ENCODE measurements around the gene FDPS.
A peak's percentile ranks its signal among the peaks of the same experiment; 100 is the strongest.

Gene FDPS

GRCh38 chr1:155308493-155309422 is at the start of gene FDPS:
Gene FDPS, plus strand, starts transcription at chr1:155308866. Its CDS starts 924 bp downstream, at chr1:155309790.
- peak; percentile 94 for DNase-seq (ENCODE audit: low read depth)

- no peak for DNase-seq (ENCODE audit: low read depth)
Measured at GRCh38 chr1:155260276-155260675, 48.4 kb upstream of the FDPS start.

GRCh38 chr1:155261493-155261851 is 47.2 kb upstream of the FDPS start:
- no peak for DNase-seq (ENCODE audit: low read depth)

GRCh38 chr1:155261852-155262673 is 46.6 kb upstream of the FDPS start, which contains the start of gene SCAMP3:
Gene SCAMP3, minus strand, starts transcription at chr1:155262360. Its CDS starts 209 bp downstream, at chr1:155262151.
- DNase-seq (ENCODE audit: low read depth) = peak; percentile 82

DNA sequence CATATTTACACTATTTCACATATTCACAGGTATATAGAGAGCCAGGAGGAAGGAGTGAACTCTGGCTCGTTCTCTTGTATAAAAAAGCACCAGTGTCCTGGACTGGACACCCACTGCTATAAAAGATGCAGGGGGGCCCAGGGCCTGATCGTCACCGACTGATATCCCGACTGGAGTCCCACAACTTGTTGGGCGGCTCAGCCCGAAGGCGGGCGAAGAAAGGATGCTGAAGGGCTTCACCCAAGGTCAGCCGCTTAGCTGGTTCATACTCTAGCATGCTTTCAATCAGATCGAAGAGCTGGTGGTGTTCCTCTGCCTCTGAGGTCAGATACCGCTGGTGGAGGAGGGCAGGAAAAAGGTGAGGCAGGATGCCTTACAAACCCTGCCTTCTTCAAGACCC is 45.6 kb upstream of the FDPS start:
- DNase-seq (ENCODE audit: low read depth) = no peak

DNA sequence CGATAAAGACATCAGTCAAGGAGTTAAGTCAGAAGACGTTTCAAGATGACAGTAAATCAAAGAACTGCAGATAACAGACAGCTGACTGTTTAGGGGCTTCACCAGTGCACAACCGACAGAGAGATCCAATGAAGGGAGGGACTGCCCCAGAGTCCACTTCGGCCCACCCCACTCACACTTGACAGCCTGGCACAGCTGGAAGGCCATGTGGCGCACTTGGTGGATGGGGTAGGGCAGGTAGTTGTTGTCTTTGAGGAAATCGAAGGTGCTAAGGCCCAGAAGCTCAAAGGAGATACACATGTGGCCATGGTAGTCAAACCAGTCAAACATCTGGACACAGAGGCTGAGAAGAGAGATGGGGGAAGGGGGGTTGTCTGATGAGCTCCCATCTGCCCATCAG is 42.1 kb upstream of the FDPS start:
- no peak for DNase-seq (ENCODE audit: low read depth)

GRCh38 chr1:155267373-155267772 is 41.3 kb upstream of the FDPS start:
- DNase-seq (ENCODE audit: low read depth) = no peak

DNA sequence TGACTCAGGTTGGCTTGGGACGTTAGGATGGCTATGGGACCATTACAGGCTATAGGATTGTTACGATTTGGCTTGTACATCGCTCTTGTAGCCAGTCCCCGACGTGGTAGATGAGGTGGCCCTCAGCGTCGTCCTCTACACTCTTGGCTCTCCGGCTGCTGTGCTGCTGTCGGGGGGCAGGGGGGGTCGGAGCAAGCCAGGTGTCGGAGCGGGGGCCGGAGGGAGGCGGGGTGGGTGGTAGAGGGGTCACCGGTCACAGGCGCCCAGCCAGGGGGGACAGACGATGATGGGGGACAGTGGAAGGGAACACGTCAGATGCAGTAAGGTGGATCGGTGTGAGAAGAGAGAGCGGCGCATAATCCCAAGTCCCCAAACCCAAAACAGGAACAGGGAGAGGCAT is 40.0 kb upstream of the FDPS start:
- DNase-seq (ENCODE audit: low read depth) = no peak

GRCh38 chr1:155269381-155269780 is 39.3 kb upstream of the FDPS start:
- no peak for DNase-seq (ENCODE audit: low read depth)

DNA sequence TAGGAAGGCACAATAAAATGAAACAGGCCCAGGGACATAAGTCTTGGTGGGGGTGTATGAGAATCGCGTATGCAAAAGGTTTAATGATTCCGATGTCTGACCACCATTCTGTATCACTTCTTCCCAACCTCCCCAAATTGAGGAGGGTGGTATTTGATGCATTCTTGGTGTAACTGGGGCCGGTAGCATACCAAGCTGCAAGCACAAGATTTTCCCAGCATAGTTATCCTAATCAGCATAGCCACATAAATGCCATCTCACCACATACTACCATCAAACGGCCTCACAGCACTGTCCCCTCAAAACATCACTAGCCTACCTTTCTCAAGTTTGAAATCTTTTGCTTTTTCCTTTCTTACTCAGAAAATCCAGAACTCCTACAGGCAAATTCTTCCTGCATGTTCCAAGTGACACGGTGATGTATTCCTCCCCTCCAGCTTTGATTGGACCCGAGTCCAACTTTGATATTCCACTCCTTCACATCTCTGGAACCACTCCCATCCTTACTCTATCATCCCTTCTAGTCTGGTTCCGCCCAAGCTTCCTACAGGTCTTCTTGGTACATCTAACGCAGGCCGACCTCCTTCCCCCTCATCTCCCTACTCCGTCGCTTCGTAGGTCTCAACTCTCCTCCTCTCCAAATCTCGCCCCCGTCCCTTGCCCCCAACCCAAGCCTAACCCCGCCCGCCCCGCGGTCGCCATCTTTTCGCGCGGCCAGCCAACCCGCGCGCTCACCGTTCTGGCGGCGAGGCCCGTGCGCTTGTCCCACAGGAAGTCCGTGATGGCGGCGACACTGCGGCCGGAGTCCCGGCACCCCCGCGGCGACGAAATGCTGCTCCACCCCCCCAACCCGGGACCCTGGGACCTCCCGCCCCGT is 36.0 kb upstream of the FDPS start:
- no peak for DNase-seq (ENCODE audit: low read depth)

DNA sequence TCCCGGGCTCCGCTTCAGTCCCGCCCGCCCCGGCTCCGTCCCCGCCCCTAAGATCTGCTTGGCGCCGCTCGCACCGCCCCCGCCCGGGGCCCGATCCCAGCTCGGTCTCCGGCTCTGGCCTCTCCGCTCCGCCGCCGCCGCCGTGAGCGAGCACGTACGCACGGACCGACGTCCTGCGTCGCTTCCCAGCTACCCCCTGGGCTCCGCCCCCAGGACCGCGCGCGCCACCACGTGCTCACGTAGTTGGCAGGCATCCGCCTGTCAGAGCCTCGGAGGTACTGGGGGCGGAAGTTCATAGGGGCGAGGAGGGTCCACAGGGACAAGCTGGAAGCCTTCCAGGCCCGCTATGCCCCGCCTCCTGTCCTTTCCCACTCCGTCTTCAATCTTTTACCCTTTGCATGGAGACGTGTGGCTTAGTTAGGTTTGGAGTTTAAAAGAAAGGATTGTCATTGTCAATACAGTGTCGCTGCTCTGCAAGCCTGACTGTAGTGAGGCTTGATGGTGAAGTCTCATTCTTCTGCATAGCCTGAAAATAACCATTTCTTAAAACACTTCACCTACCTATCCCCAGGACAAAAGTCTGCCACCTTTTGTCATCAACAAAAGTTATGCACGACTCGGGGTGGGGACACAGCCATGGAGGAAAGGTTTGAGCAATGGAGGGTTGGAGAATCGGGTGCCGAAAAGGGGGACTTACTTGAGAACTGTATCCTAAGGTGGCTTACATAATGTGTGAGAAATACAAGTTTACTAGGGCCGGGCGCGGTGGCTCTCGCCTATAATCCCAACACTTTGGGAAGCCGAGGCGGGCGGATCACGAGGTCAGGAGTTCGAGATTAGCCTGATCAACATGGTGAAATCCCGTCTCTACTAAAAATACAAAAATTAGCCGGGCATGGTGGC is 35.1 kb upstream of the FDPS start, which contains the start of gene CLK2:
Gene CLK2, minus strand, starts transcription at position 162 of the 903 bp plus-strand sequence. CDS start 2,527 bp downstream, outside the sequence.
- DNase-seq (ENCODE audit: low read depth) = peak; percentile 92

- peak; percentile 79 for DNase-seq (ENCODE audit: low read depth)
Measured at GRCh38 chr1:155277070-155277901, 31.4 kb upstream of the FDPS start, which contains the start of gene HCN3. Gene HCN3, plus strand, starts transcription at chr1:155277463. Its CDS starts 128 bp downstream, at chr1:155277591.

DNA sequence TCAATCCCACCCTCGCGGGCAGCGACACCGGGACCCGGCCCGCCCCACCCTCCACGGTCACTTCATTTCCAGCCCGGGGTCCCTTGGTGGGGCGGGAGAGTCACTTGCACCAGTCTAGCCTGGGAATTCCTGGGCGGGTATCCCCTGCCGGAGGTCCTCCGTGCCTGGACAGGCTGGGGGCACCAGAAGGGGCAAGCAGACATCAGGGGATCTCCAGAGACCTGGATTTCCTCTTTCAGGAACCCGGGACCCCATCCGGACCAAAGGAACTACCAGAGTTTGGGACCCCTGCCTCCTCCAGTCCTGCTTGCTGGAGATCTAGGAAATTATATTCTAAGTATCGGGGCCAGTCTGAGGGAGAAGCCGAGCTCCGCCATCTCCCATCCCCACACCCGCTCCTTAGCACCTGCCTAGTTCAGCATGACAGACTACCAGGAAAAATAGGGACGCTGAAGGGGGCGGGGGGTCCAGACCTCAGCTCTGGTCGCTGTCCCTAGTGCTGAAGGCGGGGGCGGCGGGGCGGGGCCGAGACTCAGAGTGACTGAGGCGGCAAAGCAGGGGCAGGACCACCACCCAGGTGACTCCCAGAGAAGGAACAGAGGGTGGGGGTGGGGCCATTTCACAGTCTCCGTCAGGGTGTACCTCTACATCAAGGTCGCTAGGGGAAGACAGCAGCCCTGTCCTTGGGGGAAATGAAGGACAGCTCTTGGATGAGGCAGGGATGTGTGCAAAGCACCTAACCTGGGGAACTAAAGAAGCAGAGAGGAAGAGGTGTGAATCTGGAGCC is 30.6 kb upstream of the FDPS start:
- peak; percentile 70 for DNase-seq (ENCODE audit: low read depth)

- no peak for DNase-seq (ENCODE audit: low read depth)
Measured at GRCh38 chr1:155278689-155279160, 29.9 kb upstream of the FDPS start.

- no peak for DNase-seq (ENCODE audit: low read depth)
Measured at GRCh38 chr1:155279268-155279667, 29.4 kb upstream of the FDPS start.

- DNase-seq (ENCODE audit: low read depth) = no peak
Measured at GRCh38 chr1:155282488-155283091, 26.1 kb upstream of the FDPS start.

GRCh38 chr1:155284476-155284875 is 24.2 kb upstream of the FDPS start:
- no peak for DNase-seq (ENCODE audit: low read depth)

- no peak for DNase-seq (ENCODE audit: low read depth)
Measured at GRCh38 chr1:155285063-155285462, 23.6 kb upstream of the FDPS start.
